LNCAP (cell line): ENCODE data around the gene CCDC27.

ENCODE experiments used
- TF ChIP-seq, protein P1 (sequence below): fragments of 450-650 bp; IDR thresholded peaks from 2 replicates; pipeline ENCODE4 v1.5.1; 2017; ENCODE audit warnings: mild to moderate bottlenecking

Gene CCDC27

DNA sequence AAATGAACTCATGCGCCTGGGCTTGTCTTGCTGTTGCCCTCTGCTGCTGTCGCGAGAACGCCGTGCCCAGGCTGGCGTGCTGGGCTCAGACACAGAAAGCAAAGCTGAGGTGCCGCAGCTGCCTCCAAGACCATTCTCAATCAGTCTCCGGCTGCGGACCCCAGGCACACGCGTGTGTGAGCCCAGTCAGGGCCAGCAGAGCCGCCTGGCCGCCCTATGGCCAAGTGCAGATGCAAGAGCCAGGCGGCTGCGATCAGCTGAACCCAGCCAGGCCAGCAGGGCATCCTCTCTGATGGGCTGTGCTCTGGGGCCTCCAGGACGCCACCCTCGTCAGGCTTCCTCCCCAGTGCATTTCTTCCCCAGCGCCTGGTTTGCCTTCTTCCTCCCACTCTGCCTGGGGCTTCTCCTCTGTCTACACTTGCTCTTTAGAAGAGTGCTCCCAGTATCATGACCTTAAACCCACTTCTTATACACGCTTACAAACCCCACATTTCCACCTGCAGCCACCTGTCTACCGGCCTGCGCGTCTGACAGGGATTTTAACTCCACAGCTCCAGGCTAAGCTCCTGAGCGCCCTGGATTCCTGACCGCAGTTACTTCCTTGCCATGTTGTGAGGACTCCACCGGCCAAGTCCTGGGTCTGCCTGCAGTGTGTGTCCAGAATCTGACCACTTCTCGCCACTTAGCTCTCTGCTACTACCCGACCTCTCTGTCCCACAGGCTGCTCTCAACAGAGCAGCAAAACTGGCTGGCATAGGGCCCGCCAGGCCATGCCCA lies 65.8 kb downstream of the CCDC27 start:
- TF ChIP-seq, protein P1, sequence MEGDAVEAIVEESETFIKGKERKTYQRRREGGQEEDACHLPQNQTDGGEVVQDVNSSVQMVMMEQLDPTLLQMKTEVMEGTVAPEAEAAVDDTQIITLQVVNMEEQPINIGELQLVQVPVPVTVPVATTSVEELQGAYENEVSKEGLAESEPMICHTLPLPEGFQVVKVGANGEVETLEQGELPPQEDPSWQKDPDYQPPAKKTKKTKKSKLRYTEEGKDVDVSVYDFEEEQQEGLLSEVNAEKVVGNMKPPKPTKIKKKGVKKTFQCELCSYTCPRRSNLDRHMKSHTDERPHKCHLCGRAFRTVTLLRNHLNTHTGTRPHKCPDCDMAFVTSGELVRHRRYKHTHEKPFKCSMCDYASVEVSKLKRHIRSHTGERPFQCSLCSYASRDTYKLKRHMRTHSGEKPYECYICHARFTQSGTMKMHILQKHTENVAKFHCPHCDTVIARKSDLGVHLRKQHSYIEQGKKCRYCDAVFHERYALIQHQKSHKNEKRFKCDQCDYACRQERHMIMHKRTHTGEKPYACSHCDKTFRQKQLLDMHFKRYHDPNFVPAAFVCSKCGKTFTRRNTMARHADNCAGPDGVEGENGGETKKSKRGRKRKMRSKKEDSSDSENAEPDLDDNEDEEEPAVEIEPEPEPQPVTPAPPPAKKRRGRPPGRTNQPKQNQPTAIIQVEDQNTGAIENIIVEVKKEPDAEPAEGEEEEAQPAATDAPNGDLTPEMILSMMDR = no peak

DNA sequence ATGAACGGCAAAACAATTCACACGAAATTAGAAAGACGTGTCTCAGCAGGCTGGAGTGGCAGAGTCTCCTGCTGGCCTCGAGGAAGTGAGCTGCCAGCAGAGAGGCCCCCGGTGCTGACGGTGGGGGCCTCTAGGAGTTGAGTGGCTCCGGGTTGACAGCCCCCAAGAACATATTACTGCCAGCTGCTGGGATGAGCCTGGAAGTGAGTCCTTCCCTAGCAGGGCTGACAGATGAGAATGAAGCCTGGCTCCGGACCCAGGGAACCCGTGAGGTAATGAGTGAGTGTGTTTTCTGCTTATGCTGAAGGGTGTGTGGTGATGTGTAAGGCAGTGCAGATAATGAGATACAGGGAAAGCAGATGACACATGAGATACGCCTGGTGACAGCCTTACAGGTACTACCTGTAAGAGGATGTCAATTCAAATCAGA lies 67.5 kb downstream of the CCDC27 start:
- TF ChIP-seq, protein P1 = no peak

DNA sequence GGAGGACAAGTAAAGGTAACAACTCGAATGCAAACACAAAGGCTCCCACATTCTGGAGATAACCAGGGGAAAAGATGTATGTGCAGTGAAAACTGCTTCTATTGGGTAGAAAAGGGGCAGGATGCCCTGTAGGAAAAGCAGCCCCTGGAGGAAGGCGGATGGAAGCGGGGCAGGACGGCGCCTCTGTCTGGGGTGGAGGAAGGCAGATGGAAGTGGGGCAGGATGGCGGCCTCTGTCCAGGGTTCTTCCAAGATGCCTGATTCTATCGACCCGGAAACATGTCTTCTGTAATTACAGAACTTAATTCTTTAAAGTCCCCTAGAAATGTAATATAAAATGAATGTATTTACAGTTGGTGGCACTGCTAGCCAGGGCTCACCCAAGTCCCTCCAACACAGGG lies 68.1 kb downstream of the CCDC27 start:
- TF ChIP-seq, protein P1 = no peak

DNA sequence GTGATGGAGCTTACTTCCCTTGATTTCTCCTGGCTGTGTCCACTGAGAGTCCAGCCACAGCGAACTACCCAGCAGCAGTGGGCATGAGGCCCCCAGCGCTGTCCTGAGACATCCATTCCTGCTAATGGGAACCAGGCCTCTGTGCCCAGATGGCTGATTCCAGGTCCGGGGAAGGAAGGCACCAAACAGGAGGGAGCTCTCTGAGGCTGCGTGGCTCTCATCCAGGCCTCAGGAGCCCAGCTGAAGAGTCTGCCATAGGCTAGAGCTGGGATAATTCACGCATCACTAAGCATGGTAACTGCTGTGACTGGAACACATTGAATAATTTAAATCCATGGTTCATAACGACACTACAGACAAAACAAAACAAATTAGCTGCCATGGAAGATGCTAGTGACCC lies 68.8 kb downstream of the CCDC27 start:
- TF ChIP-seq, protein P1 = no peak
